ENCODE data around the gene TTC14.

DNA sequence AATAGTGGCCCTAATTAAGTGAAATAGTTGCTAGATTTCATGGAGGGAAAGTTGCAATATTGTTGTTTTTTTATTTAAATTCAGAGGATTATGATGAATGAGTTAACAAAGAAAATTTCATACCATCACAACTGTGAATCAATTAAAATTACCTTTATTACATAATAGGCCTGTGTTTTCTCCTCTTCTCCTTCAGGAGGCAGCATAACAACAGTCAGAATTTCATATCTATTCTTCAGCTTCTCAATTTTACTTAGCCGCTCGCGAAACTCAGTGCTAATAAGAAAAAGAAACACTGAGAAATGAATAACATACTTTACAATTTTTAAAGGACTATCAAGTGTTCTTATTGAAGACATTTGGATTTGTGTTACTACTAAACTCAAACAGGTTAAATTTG is 29.4 kb downstream of the TTC14 start:
- TF ChIP-seq TAF1 (IDR thresholded peaks at IDR 0.05; ENCODE audit: borderline replicate concordance, low read depth, low read length) (no peak), POLR2A (IDR thresholded peaks at IDR 0.05; ENCODE audit: low read depth, low read length) (no peak), POLR2AphosphoS5 (IDR thresholded peaks at IDR 0.05; ENCODE audit: low read depth, low read length) (no peak)

Data from GM12892 (cell line).